HuH-7 (cell line): Measurements from ENCODE around the gene NDUFAF2.
A peak's percentile ranks its signal among the peaks of the same experiment; 100 is the strongest.
"Not testable (repeated sequence)": the region's sequence is repeated elsewhere in the genome, so short reads cannot be mapped to it uniquely, and the experiment has no call there.

ENCODE experiments used
- DNase-seq: peaks from one replicate; pipeline ENCODE4 v3.0.0; 2011; ENCODE audit warnings: low spot score

The NDUFAF2 gene

DNA sequence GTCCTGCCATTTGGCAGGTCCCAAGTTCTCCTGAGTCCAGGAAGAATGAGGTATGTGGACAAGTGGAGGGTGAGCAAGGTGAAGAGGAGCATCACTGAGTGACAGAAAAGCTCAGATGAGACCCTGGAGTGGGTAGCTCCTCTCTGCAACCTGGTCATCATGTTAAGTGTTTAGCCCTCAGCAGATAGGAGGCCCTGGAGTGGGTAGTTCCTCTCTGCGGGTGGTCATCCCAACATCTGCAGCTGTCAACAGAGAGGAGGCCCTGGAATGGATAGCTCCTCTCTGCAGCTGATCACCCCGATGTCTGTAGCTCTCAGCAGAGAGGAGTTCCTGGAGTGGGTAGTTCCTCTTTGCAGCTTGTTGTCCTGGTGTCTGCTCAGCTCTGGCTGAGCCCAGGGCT lies 48.4 kb downstream of the NDUFAF2 start:
- DNase-seq = no peak

DNA sequence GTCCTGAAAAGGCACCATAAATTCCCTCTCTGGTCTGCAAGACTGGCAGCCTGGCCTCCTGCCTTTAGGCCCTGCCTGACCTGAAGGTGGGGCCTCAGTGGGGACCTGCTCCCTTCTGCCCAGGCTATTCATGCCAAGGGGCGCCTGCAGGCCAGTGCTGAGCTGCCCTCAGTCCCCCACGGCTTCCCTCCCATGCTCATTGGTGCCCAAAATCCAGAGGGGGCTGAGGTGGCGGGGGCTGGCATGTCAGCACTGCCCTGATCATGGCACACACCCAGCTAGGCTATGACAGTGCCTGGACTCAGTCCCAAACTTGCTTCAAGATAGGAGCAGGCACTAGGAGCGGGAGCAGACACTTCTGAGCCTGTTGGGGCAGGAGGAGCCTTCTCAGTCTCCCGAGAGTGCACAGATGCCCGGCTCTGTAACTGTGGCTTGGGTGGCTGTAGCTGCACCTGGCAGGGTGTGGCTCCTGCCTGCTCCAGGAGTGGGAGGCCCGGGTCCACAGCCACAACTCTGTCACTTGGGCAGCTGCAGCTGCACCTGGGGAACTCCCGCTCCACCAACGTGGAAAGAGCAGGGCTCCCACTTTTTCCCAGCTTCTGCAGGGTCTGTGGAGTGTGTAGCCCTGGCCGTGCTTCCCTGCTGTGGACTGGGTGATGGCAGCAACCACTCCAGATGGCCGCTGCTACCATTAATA lies 49.0 kb downstream of the NDUFAF2 start:
- no peak for DNase-seq

DNA sequence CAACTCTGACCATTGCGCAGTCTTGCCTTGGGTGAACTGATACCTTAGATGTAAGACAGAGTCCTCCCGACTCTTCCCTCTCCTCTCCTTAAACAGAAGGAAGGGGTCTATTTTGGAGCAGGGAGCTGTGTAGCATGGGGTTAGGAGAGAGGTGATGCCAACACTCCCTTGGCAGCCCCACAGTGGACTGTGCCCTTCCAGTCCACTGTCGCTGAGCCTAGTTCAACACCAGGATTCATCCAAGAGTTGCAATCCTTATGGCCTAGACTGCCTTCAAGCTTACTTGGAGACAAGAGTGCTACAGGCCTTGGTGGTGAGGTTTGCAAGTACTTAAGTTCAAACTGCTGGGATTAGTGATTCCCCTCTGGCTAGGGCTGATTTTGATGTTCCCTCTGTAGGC lies 51.4 kb downstream of the NDUFAF2 start:
- DNase-seq = no peak

DNA sequence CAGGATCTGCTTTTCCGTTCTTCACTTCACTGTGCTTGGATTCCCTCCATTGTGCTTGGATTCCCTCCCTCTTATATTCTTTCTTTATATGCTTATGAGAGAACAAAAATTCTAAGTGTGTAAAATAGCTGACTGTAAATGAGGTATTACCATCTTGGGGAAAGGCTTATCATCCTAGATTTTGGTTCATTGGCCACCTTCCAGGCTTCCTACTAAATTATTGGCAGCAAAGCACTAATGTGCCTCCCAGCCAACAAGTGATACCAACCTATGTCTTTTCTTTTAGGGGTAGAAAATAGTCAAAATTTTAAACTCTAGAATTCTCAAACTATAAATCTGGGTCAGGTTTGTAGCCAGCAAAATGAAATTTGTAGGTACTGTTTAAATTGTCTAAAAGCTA lies 52.7 kb downstream of the NDUFAF2 start:
- no peak for DNase-seq

DNA sequence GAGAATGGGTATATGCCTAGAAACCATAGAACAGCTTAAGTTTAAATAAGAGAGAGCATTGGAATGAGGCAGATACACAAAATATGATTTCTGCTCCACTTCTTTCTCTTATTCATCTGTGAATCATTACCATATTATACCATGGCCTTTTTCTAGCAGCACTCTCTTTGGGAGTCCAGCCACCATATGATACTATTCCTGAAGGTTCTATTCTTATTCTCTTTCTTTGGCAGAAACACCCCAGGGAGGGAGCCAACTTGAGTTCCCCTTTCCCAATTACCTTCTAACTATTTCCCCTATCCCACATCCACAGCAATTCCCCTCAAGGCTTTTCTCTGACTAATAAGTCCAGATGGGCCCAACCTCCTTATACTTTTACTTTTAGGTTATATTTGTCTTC lies 55.9 kb downstream of the NDUFAF2 start:
- no peak for DNase-seq

DNA sequence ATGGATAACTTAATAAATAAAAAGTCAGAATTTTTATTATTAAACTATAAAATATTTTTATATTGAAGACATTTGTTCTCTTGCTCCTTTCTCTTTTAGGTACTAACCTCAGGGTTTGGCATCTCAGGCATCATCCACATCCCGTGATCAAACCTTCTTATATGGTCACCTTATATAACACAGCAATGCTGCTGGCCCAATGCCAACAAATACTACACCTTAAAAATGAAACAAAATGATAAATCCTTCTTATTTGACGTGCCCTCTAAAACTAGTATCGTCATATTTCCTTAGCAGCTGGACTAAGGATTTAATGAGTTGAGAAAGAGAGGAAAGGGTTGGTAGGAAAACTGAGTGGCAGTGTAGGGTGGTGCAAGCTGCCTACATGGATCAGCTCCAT lies 56.6 kb downstream of the NDUFAF2 start:
- no peak for DNase-seq

DNA sequence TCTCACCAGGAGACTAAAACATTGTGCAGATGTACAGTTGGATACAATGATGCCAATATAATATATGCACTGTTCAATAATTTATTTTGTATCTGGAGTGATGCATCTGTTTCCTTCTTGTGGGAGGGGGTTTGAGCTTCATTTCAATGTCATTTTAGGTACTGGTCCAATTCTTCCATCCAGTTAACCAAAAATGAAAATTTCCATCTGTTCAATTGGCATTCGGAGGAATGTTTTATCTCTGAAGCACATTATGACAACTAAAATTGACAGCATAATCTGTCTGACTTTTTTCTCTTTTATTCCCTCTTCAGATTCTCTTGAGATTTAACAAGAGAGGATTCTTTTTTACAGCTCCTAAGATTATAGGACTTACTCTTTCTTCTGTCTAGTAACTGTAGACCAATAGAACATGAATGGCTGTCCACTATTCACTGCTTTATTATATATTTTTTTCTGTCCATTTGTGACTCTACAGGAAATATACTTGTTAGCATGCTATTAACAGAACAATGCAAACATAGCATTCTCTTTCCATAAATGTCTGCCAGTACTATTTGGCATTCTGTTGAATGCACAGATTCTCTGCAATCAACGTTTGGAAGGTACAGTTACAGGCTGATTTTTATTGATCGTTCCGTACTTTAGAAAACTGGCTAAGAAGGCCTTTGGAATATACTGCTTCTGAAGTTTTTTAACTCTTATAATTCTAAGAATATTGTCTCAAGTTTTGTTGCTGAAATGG lies 57.8 kb downstream of the NDUFAF2 start:
- no peak for DNase-seq

DNA sequence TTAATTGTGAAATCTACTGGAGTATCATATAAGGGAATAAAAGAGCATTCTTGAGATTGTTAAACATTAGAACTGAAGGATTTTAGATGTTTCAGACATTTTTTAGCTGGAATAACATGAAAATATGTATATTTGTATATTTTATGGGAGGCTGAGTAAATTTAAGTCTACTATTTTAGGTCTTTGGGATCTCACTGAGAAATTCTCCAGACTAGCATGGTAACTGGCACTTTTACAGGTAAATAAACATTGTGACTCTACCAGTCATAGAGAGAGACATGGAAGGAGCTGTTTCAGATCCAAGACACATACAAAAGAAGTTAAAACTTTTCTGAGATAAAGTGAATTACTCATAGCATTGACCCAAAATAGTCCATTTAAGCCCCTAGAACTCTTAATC lies 59.4 kb downstream of the NDUFAF2 start:
- no peak for DNase-seq

DNA sequence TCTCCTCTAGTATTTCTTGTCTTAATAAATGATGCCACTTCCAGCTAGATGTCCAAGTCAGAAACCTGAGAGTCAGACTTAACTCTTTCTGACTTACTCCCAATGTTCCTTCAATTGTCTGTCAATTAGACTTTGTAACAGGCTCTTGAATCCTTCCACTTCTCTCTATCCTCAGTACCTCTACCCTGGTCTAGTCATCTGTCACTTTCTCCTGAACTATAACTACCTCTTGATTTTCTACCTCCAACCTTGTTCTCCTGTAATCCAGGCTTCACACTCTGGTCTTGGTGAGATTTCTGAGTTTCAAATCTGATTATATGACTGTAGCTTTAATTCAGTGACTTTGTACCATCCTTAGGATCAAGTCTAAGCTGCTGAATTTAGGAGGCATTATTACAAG lies 64.9 kb downstream of the NDUFAF2 start:
- no peak for DNase-seq

DNA sequence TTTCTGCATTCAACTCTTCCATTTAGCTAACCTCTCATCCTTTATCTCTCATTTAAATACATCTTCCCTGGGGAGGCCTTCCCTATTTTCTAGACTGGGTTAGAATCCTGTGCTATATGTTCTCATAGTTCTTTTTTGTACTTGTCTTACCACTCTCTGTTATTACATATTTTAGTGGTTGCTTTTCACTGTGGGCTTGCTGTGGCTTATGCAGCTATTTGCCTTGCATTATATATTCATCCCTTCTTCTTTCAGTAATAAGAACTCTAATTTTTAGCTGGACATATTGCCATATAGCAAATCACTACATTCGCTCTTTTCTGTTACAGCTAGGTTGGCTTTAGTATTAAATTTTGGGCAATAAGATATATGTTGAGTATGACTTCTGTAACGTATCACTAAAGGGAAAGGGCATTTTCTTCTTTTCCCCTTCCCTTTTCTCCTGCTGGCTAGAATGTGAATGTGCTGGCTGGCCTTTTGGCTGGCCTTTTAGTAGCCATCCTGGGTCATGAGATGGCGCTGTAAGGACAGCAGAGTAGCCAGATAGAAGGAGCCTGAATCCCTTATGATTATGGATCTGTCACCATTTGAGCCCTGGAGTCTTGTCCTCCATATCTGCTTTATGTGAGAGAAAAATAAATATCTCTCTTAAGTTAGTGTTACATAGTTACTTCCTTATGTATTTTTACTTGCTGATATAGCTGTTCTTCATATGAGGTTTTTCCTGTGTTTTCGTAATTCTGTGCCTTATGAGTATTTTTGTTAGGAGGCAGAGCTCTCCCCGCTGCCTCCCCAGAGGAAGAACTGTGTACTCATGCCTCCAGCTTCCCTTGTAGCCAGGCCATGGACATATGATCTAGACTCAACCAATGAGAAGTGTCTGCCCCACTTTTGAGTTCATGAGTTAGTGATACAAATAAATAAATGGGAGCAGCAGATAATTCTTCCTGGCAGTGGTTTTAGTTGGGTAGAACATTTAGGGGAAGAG lies 65.8 kb downstream of the NDUFAF2 start:
- DNase-seq = peak; percentile 6

DNA sequence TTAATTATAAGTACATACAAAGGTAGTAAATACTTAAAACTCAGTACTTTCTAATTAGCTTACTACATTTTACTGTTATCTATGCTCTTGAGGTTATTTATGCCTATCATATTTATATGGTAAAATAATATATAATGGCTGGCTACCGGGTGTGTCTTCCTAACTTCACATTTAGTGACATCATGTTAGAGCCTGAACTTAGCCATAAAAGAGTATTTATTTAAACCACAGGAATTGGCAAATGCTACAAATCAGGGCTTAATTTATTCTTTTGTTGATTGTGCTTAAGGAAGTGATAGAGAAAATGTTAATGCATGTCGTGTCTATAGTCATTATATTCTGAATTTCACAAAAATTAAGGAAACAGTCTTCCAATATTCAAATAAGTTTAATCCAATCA lies 73.1 kb downstream of the NDUFAF2 start:
- DNase-seq = no peak

DNA sequence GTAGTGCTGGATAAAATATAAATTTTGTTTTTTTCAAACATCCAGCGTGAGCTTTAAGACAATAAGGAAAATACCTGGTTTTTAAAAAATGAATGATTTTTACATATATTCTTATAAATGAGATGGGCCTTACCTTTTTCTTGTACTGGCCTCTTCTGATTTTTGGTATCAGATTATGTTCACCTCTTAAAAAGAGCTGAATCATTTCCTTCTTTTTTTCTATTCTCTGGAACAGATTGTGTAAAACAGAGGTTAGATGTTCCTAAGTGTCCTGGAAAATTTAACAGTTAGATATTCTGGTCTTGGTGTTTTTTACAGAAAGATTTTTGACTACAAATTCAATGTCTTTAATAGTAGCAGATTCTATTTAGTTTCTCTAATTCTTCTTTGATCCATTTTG lies 74.6 kb downstream of the NDUFAF2 start:
- DNase-seq = no peak

DNA sequence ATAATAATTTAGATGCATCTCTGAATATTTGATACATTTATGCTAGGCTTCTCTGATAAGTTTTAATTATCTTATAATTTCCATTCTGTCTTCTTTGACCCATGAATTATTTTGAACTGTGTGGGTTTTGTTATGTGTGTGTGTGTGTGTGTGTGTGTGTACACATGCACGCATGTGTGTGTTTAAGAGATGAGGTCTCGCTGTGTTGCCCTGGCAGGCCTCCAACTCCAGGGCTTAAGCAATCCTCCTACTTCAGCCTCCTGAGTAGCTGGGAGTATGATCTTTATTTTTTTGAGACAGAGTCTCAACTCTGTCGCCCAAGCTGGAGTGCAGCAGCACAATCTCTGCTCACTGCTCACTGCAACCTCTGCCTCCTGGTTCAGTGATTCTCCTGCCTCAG lies 75.4 kb downstream of the NDUFAF2 start:
- DNase-seq = no peak

DNA sequence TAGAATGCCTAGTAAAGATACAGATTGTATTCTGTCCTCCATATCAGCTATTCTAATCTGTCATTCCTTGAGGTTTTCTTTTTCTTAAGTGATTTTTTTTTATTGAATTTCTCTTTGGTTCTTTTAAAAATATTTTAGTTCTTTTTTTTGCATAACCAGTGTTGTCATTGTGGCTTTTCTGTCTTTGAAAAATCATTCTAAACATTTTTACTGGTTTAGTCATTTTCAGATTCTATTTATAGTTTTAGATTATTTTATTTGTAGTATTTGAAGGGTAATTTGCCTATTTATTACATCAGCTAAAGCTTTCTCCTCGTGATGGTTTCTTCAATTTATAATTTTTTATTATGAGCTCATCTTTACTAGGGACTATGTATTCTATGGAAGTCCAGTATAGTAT lies 78.1 kb downstream of the NDUFAF2 start:
- no peak for DNase-seq

DNA sequence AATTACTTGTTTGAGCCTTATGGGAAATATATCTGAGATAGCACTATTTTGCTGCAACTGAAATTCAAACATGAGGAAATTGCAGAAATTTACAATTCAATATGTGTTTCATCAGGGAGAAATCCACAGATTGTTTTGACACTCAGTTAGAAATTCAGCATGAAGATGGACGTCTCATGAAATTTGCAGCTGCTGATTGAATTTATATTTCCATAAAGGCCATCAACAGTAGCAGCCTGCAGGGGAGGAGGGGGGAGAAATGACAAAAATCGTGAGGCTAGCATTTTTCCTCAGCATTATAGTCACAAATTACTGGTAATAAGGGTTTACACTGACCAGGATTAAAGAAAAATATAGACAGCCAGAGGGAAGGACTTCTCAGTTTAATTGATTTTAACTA lies 81.0 kb downstream of the NDUFAF2 start:
- no peak for DNase-seq

DNA sequence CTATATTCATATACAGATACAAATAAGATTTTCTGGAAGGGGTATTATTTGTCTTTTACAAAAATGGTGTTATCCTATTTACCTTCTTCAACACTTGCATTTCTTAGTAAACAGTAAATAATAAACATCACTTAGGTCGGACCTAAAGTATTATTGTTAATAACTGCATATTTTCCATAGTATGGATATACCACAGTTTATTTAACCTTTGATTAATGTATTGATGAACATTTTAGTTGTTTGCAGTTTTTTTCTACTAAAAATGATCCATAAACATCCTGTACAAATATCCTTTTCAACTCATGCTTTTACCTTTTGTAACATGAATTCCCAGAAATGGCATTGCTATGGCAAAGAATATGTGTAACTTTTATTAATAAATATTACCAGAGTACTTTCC lies 83.4 kb downstream of the NDUFAF2 start:
- DNase-seq = no peak

DNA sequence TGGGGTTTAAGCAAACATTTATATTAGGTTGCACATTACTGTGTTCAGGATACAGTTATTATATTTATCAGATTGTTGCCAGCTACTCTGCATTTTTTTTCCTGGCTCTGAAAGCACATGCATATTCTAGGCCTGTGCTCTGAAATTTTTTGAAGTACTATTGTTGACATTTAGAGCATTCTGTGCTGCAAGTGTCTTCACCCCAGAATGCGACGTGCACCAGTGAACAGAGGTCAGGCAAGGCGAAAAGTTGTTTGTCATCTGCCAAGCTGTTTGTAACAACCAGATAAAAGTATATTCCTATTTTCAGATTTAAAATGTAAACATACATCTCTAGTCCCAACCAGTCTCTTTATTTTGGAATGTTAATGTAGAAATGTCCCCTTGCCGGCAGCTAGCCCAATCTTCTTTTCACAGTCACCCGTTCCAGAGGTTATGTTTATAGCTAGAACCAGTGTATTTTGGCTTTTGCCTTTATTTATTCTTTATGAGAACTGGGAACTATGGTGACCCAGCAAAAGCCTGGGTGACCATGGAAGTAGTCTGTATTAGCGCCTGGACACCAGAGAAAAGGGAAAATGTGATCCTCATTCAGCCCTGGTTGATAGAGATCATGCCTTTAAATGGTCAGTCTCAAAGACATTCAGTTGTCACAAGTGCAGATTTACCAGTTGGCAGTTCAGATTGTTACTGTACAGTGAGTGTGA lies 84.6 kb downstream of the NDUFAF2 start:
- DNase-seq = no peak

DNA sequence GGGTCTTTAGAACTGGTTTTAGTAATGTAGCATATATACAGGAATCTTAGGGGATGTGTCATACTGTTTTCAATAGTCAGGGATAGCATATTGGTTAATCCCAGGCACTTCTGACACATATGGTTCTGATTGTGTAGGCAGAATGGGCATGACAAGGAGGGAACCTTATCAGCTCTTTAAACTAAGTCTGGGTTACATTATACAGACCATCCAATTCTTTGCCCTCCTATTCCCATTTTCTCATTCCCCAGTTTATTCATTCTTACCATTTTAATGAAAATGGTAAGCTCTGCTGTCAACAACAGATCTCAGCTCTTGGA lies 85.1 kb downstream of the NDUFAF2 start:
- no peak for DNase-seq

DNA sequence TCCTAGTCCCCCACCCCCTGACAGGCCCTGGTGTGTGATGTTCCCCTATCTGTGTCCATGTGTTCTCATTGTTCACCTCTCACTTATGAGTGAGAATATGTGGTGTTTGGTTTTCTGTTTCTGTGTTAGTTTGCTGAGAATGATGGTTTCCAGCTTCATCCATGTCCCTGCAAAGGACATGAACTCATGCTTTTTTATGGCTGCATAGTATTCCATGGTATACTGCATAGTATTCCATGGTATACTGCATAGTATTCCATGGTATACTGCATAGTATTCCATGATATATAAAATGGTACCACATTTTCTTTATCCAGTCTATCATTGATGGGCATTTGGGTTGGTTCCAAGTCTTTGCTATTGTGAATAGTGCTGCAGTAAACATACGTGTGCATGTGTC lies 86.3 kb downstream of the NDUFAF2 start:
- not testable (repeated sequence) for DNase-seq

DNA sequence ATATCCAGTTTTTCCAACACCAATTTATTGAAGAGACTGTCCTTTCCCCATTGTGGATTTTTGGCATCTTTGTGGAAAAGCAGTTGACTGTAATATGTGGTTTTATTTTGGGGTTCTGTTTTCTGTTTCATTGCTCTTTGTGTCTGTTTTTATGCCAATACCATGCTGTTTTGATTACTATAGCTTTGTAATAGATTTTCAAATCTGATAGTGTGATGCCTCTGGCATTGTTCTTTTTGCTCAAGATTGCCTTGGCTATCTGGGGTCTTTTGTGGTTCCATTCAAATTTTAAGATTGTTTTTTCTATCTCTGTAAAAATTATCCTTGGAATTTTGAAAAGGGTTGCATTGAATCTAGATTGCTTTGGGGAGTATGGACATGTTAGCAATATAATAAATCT lies 99.5 kb downstream of the NDUFAF2 start:
- DNase-seq = no peak

DNA sequence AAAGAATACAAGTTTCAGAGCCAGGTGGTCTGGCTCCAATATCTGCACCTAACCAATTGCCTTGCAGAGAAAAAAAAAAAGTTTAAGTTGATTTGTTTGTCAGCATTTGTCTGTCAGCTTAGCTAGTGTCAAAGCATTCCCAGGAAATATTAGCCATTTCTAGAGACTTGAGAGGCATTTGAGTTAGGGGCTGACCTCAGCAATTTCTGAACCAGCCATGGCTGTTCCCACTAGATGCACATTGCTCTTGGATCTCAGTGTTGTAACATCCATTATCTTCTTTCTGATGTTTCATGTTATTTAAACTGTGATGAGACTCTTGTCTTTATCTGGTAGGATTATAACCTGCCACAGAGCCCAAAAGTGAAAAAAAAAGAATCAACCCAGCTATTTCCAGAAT lies 102.3 kb downstream of the NDUFAF2 start:
- DNase-seq = no peak

DNA sequence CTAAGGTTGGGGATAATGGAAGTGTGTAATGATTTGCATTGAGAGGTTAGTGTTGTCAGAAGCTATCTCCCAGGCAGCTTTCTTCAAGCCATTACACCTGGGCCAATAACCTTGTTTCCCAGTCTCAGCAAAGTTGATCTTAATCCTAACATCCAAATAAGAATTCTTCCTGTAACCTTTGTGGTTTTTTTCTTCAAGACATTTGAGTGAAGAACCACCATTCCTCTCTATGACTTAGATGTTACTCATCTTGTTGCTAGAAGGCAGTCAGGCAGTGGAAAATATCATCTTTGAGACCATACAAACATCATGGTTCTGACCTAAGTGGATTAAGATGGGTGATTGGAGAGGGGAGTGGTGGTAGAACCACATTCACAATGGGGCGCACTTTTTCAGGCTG lies 103.5 kb downstream of the NDUFAF2 start:
- DNase-seq = no peak
